Tibial nerve (tissue), 3 donors: Measurements from ENCODE around the gene PPM1K.

ENCODE experiments used
- POLR2A ChIP-seq, 2 donors: fragments of 450-650 bp; IDR thresholded peaks; one replicate each; pipeline ENCODE4 v1.6.1; 2017; ENCODE audit warnings: antibody characterized with exemption in 2 of 2, mild to moderate bottlenecking in 2 of 2, moderate library complexity in 2 of 2
- TF ChIP-seq, protein P1 (sequence below), 5 experiments: fragments of 200-600 bp in 3 of 5; fragments of 450-650 bp in 2 of 5; sonication (generic) in 3 of 5; IDR thresholded peaks; one replicate each; pipeline ENCODE4 v1.5.1; 2016 to 2019; ENCODE audit warnings: antibody characterized with exemption in 5 of 5, mild to moderate bottlenecking in 3 of 5, moderate library complexity in 2 of 5

DNA sequence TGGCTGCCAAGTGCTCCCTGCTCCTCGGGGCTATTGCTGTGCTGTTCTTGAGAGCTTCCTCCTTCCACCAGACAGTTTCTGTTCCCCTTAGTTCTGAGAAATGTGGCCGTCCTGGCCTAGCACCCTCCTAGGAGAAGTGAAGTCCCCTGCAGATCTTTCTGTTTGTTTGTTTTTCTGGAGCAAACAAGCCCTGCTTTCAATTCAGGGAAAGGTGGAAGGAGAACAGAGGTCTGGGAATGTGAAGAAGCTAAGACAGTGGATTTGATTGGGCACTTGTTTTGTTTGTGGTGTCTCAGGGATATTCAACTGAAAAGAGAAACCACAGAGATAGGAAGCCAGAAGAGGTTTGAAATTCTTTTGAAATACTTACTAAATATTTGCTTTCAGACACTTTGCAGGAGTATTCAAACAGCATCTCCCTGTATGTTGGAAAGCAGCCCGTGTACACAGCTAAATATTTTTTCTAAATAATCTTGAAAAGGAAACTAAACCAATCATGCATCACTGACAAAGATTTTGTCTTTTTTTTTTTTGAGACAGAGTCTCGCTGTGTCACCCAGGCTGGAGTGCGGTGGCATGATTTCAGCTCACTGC is 36.5 kb upstream of the PPM1K start:
- TF ChIP-seq POLR2A (IDR thresholded peaks at IDR 0.05), result no peak
- TF ChIP-seq, protein P1, sequence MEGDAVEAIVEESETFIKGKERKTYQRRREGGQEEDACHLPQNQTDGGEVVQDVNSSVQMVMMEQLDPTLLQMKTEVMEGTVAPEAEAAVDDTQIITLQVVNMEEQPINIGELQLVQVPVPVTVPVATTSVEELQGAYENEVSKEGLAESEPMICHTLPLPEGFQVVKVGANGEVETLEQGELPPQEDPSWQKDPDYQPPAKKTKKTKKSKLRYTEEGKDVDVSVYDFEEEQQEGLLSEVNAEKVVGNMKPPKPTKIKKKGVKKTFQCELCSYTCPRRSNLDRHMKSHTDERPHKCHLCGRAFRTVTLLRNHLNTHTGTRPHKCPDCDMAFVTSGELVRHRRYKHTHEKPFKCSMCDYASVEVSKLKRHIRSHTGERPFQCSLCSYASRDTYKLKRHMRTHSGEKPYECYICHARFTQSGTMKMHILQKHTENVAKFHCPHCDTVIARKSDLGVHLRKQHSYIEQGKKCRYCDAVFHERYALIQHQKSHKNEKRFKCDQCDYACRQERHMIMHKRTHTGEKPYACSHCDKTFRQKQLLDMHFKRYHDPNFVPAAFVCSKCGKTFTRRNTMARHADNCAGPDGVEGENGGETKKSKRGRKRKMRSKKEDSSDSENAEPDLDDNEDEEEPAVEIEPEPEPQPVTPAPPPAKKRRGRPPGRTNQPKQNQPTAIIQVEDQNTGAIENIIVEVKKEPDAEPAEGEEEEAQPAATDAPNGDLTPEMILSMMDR (IDR thresholded peaks at IDR 0.05), result no peak
